GM10248 (cell line): ENCODE measurements around the gene HOXA11.
A peak's percentile ranks its signal among the peaks of the same experiment; 100 is the strongest.

Experiments used
- CTCF ChIA-PET: fragments of 300-600 bp; sonication (Branson Sonifier 250); formaldehyde crosslinking; extraction: SDS; loops from one replicate; lab custom pipeline; 2021; ENCODE audit warnings: antibody characterized with exemption; lab: Yijun Ruan, JAX
- POLR2A ChIA-PET: fragments of 350-650 bp; sonication (Branson Sonifier 250); formaldehyde crosslinking; extraction: SDS; loops from one replicate; lab custom pipeline; 2020; ENCODE audit warnings: antibody characterized with exemption; lab: Yijun Ruan, JAX
- DNase-seq: peaks from one replicate; pipeline ENCODE4 v3.0.0; 2012; ENCODE audit errors: extremely low spot score
- TF ChIP-seq, protein P1 (sequence below): IDR thresholded peaks from 2 replicates; pipeline ENCODE4 v1.5.1; 2012; ENCODE audit warnings: mild to moderate bottlenecking, low read depth; ENCODE audit errors: extremely low read depth, missing control alignments, control extremely low read depth

The HOXA11 gene

DNA sequence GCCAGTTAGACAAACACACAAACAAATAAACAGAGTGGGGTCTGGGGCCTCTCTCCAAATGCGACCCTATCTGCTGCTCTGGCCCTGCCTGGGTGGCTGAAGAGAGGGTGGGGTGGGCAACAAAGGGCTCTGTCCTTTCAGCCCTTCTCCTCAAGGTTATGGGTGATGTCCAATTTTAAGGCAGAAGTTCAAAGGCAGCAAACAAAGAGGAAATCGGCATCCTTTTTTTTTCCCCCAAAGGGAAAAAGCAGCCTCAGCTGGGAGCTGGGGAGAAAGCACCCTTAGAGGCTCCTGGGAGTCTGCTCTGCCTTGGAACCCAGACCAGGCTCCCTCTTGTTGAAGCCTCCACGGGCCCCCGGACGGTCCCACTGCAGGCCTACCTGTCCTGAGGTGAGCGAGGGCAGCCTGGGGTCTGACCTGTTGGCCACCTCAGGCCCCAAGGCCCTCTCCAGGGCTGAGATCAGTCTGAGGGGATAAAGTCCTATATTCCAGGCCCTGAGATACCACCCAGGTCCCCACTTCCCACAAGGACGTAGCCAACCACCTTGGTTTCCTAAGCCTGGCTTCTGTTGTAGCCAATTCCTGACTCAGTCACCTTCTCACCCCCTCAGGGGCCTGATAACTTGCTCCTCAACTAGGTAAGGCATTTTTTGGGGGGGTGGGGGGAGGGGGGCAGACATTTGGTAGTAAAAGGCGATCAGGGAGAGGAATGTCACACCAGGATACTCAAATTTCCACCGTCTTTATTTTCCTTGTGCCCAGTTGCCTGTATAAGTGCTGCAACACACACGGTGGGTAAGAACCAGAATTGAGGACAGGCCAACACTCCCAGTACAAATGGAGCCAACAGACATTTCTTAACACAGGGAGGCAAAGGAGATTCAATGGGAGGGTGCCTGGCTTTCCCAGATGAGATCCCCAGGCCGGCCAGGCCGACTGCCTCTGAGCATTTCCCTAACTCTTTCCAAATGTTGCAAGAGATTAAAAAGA, 4.3 kb downstream of the HOXA11 start:
- CTCF ChIA-PET: interaction anchor here (1.0 to 2.6 kb wide), 10 partner anchors 9 to 808 kb away, joined by 3 to 11 read pairs (median 4); no protein-coding TSS in a partner anchor
- TF ChIP-seq, protein P1, sequence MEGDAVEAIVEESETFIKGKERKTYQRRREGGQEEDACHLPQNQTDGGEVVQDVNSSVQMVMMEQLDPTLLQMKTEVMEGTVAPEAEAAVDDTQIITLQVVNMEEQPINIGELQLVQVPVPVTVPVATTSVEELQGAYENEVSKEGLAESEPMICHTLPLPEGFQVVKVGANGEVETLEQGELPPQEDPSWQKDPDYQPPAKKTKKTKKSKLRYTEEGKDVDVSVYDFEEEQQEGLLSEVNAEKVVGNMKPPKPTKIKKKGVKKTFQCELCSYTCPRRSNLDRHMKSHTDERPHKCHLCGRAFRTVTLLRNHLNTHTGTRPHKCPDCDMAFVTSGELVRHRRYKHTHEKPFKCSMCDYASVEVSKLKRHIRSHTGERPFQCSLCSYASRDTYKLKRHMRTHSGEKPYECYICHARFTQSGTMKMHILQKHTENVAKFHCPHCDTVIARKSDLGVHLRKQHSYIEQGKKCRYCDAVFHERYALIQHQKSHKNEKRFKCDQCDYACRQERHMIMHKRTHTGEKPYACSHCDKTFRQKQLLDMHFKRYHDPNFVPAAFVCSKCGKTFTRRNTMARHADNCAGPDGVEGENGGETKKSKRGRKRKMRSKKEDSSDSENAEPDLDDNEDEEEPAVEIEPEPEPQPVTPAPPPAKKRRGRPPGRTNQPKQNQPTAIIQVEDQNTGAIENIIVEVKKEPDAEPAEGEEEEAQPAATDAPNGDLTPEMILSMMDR: no peak
- POLR2A ChIA-PET: no interaction called here
- no peak for DNase-seq

GRCh38 chr7:27179503-27180430, 5.3 kb downstream of the HOXA11 start:
- POLR2A ChIA-PET: no interaction called here
- CTCF ChIA-PET: interaction anchor here (1.0 to 3.4 kb wide), 10 partner anchors 10 to 807 kb away, joined by 3 to 15 read pairs (median 4); no protein-coding TSS in a partner anchor
- DNase-seq: peak; percentile 76
- TF ChIP-seq, protein P1: peak; percentile 66

DNA sequence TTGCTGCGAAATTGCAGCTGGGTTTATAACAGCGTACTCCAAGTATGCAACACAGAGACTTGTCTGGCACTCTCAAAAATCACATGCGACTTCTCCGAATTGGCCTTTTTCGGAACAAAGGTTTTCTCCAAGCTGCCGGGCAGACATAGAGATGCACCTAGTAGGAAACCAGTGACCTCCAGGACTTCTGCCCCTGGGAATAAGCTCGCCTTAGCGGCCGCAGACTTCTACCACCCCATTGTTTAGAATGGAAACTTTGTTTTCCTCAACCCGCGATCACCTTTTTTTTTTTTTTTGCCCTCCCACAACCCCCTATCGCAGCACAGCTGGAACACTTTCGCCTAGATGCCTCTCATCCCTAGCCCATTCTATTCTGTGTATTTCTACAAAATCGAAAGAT, 6.0 kb downstream of the HOXA11 start:
- DNase-seq: no peak
- TF ChIP-seq, protein P1: no peak
- POLR2A ChIA-PET: no interaction called here
- CTCF ChIA-PET: interaction anchor here (0.7 to 3.4 kb wide), 10 partner anchors 11 to 1923 kb away, joined by 3 to 15 read pairs (median 4); no protein-coding TSS in a partner anchor

- ChIA-PET CTCF (interaction anchor here (0.7 to 3.4 kb wide), 4 partner anchors 17 to 1923 kb away, joined by 3 to 15 read pairs (median 8); no protein-coding TSS in a partner anchor), POLR2A (no interaction called here)
- TF ChIP-seq, protein P1: no peak
- DNase-seq: no peak
Observed at GRCh38 chr7:27178366-27178765, 6.7 kb downstream of the HOXA11 start.

DNA sequence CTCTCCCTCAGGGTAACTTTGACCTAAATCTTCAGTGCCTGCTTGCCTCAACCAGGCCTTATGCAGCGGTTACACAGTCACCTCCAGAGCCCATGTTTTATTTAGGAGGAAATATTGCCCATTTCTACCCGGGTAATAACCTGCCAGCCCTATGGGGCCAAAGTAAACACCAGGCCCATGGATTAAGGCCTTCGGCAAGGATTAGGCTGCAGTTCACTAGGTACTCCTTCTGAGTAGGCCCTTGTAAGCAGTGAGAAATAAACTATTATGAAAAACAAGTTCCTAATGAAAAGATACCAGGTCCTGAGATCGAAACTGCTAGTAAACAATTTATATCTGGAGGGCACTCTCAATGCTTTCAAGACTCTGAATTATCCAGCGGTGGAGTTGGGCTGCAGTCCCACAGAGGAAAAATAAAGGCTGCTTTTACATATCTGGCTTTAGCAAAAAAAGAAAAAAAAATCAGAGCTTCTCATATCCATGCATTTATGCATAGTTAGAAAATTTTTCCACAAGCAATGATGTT, 7.2 kb downstream of the HOXA11 start:
- CTCF ChIA-PET: interaction anchor here (1.4 to 3.4 kb wide), 4 partner anchors 16 to 495 kb away, joined by 4 to 18 read pairs (median 13); no protein-coding TSS in a partner anchor
- TF ChIP-seq, protein P1: no peak
- no peak for DNase-seq
- POLR2A ChIA-PET: no interaction called here
